ENCODE measurements around the gene PTK6.
A peak's percentile ranks its signal among the peaks of the same experiment; 100 is the strongest.
"Not testable (repeated sequence)": the region's sequence is repeated elsewhere in the genome, so short reads cannot be mapped to it uniquely, and the experiment has no call there.

Gene PTK6

GRCh38 chr20:63525971-63526370 is 11.2 kb downstream of the PTK6 start:
- DNase-seq: no peak

GRCh38 chr20:63525185-63525584 is 12.0 kb downstream of the PTK6 start:
- no peak for DNase-seq

GRCh38 chr20:63522981-63523611 is 14.1 kb downstream of the PTK6 start:
- DNase-seq: no peak

- DNase-seq: no peak
These were observed 14.9 kb downstream of the PTK6 start for GRCh38 chr20:63522091-63522868.

- no peak for DNase-seq
These were observed 15.6 kb downstream of the PTK6 start for GRCh38 chr20:63521602-63522001.

GRCh38 chr20:63520934-63521601 is 16.1 kb downstream of the PTK6 start:
- DNase-seq: peak; percentile 79

- peak; percentile 86 for DNase-seq
These were observed 16.7 kb downstream of the PTK6 start, which contains the start of gene PPDPF for GRCh38 chr20:63520504-63520933. Gene PPDPF (plus strand): TSS chr20:63520765. CDS start chr20:63521309, 544 bp downstream.

GRCh38 chr20:63519668-63520503 is 17.3 kb downstream of the PTK6 start:
- peak; percentile 79 for DNase-seq

- DNase-seq: no peak
These were observed 18.1 kb downstream of the PTK6 start for GRCh38 chr20:63518946-63519667.

GRCh38 chr20:63518351-63518861 is 18.8 kb downstream of the PTK6 start:
- DNase-seq: no peak

GRCh38 chr20:63517376-63518309 is 19.5 kb downstream of the PTK6 start:
- DNase-seq: no peak

GRCh38 chr20:63514520-63514919 is 22.7 kb downstream of the PTK6 start:
- not testable (repeated sequence) for DNase-seq

- no peak for DNase-seq
These were observed 24.0 kb downstream of the PTK6 start for GRCh38 chr20:63513207-63513606.

GRCh38 chr20:63509088-63509564 is 28.1 kb downstream of the PTK6 start:
- DNase-seq: peak; percentile 25

GRCh38 chr20:63508072-63508768 is 29.0 kb downstream of the PTK6 start:
- DNase-seq: peak; percentile 35

- no peak for DNase-seq
These were observed 30.0 kb downstream of the PTK6 start for GRCh38 chr20:63507083-63507743.

- DNase-seq: no peak
These were observed 31.5 kb downstream of the PTK6 start for GRCh38 chr20:63505723-63506122.

GRCh38 chr20:63505281-63505680 is 31.9 kb downstream of the PTK6 start:
- no peak for DNase-seq

GRCh38 chr20:63504642-63505041 is 32.5 kb downstream of the PTK6 start:
- DNase-seq: no peak

Measured in NCI-H345 (cell line).